GM20431 (cell line): ENCODE data around the gene FRMD4A.
"Not testable (repeated sequence)": the region's sequence is repeated elsewhere in the genome, so short reads cannot be mapped to it uniquely, and the experiment has no call there.

Source experiments
- in situ Hi-C: fragments of 300-500 bp; cut with MseI, MboI; formaldehyde crosslinking; loops from one replicate; pipeline ENCODE4 v1.15.0; 2020; ENCODE audit warnings: low sequenced_read_pairs; ENCODE audit not compliant: unreplicated experiment

The FRMD4A gene

GRCh38 chr10:14071956-14072355, 258.8 kb downstream of the FRMD4A start:
- in situ Hi-C loops: no loop called here

GRCh38 chr10:14068601-14069250, 262.0 kb downstream of the FRMD4A start:
- in situ Hi-C loops: no loop called here

DNA sequence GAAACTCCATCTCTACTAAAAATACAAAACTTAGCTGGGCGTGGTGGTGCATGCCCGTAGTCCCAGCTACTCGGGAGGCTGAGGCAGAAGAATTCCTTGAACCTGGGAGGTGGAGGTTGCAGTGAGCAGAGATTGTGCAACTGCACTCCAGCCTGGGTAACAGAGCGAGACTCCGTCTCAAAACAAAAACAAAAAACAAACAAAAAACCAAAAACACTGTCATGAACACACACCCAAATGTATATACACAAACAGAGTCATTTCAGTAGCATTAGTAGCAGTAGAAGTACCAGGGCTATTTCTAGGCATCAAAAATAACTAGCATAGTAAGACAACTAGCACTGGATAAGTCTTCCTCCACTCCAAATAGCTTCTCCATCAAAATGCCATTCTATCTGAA, 263.1 kb downstream of the FRMD4A start:
- in situ Hi-C loops: not testable (repeated sequence)

GRCh38 chr10:14066106-14066505, 264.6 kb downstream of the FRMD4A start:
- in situ Hi-C loops: no loop called here

DNA sequence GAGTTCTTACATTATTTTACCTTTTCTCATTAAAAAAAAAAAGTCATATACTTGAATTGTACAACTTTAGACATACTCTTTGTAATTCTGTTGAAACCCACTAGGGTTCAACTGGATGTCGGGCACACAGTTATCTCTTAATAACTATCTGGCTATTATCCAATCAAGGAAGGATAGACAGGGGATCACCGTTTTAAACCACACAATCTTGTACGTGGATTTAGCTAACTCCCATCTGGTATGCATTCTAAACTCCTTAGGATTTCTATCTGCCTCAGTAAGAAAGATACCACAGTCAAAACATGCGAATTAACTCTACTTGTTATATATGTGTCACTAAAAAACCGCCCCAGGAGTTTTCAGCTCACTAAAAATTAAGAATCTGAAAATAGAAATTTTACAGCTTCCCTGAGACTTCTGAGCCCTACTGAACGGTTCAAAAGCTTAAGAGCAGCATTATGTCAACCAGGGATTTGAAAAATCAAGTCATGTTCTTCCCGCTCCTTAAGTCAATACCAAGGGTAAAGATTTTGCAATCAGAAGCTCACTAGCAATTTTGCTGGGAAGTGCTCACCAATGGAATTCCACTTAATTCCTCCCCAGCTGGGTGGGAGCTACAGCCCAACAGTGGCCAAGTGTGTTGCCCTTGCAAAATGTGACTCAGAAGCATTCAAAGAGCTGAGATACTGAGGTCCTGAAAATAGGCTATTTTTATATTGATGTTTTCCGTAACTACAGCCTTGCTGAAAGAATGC, 267.0 kb downstream of the FRMD4A start:
- in situ Hi-C loops: no loop called here

- in situ Hi-C loops: no loop called here
Measured at GRCh38 chr10:14062528-14063260, 268.0 kb downstream of the FRMD4A start.

DNA sequence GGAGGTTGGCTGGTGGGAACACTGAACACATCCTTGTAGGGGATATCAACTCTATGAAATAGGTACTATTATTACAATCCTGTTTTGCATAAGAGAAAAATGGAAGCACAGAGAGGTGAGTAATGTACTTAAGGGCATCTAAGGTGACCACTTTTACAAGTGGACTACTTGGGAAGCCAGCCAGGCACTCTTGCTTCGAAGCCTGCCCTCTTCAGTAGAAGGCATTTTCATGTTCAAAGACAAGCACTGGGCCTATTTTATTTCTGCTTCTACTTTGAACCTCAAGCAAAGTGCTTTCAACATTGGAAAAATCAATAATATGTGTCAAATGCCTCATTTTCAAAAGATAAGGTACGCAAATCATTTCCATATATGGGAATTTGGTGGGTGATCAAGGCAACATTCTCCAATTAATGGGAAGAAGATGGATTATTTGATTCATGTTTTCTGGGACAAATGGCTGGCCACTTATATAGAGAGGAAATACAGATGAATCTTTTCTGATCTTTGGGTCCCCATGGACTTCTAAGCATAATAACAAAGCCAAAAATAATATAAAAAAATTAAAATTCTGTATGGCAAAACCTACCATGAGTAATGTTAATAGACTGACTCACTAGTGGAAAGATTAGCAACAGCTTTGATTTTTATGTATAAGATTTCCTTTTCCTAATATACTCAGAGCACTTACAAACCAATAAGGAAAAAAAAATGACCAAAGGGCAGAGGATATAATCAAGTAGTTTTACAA, 270.2 kb downstream of the FRMD4A start:
- in situ Hi-C loops: no loop called here

DNA sequence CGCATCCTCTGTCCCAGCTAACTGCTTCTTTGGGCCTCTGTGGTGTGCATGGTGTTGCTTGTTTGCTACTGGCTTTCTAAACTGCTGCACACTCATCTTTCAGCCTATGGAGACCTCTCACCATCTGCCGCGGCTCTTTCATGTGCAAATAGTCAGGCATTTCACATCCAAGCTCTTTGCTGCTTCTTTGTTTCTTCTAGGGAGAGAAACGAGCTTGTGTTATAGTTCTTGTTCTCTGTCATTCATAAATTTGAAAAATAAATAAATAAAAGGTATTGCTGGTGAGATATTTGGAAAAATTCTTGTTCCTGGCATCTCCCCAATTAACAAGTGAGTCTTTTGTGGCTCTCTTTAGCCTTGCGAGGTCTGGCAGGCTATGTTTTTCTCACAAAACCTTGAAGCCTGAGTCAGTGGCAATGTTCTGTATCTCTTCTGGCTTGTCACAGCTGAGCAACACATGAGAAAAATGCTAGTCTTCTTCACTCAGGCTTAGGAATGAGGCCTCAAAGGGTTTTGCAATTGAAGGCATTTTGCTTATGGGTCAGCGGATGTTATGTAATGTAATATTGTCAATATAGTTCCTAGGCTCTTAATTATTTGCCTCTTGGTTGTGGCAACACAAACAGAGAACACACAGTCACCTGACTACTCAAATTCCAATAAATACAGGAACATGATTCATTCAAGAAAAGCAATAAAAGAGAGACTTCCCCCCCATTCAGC, 274.0 kb downstream of the FRMD4A start:
- in situ Hi-C loops: no loop called here

- in situ Hi-C loops: no loop called here
Measured at GRCh38 chr10:14052931-14053330, 277.8 kb downstream of the FRMD4A start.

DNA sequence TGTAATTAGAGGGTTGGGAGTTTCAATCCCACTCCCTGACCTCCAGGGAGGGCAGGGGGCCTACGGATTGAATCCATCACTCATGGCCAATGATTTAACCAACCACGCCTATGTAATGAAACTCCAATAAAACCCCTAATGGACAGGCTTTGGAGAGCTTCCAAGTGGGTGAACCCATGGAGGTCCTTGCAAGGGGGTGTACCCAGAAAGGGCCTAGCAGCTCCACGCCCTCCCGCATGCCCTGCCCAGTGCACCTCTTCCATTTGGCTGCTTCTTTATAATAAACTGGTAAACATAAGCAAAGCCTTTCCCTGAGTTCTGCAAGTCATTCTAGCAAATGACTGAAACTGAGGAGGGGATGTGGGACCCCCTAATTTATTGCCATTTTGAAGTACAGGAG, 280.1 kb downstream of the FRMD4A start:
- in situ Hi-C loops: no loop called here

DNA sequence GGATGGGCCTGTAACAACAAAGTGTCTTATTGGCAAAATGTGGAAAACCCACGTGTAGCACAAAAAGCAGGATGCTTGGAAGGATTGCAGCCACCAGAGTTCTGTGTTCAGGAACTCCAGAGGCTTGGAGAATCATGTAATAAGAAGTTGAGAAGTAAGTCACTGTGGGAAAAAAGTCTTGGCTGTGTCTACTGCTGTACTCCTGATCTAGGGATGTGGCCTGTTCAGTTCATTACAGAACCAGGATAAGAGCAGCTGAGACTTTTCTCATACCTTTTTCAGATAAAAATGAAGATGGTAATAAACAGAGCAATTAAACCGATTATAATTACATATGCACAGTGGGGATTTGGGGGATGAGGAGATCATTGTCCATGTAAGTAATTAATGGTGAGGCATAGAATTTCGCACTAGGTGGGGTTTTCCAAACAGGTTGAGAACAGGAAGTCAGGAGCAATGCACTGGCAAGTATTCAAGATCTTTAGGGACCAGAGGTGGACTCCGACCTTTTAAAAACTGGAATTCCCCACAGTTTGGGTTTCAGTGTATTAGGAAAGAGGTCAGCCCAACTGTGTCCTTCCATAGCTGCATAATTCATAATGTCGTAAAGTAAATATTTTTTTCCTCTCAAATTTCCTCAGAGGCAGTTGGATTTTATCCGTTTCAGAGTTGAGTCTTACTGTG, 281.7 kb downstream of the FRMD4A start:
- in situ Hi-C loops: no loop called here

DNA sequence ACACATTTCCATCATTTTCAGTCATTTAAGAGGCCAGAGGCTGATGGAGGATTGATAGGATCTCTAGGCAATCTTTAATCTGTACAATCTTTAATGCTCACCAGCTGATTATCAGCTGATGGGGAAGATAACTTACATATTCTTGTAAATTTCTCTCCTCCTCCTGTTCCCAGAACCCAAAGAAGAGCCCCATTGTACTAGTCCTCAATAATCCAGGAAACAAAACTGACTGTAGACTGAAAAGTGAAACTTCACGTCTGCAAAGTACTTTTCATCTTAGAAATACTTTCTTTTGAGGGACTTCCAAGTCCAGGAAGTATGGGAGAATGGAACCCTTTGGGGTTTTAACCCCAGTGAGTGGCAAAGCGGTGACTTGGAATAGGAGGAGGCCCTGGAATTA, 283.3 kb downstream of the FRMD4A start:
- in situ Hi-C loops: no loop called here

- in situ Hi-C loops: not testable (repeated sequence)
Measured at GRCh38 chr10:14042051-14042450, 288.7 kb downstream of the FRMD4A start.

GRCh38 chr10:14040787-14041631, 289.7 kb downstream of the FRMD4A start:
- in situ Hi-C loops: no loop called here

DNA sequence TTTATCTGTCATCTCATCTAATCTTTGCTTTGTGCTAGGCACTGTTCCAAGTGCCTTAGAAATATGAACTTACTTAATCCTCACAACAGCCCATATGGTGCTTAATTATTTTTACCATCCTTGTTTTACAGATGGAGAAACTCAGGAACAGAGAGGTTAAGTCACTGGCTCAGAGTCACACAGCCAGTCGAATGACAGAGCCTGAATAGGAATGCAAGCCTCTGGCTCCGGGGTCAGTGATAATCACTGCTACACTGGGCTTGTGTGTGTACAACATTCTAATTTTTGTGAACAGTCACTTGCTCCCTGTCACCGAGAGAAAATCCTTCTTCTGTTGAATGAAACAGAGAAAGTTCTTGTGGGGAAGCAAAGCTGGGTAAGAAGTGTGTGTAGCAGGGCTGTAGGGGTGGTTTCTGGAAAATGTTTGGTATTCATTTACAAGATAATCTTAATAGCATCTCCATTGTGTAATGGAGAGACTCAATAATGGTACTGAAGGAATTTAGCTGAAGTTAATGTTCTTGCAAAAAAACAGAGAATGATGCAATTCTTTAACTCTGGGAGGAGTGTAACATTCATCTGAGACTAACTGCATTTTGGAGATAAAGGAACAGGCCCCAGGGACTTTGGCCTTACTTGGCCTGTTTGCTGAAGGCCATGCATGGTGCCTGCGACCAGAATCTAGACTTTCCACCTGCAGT, 290.6 kb downstream of the FRMD4A start:
- in situ Hi-C loops: no loop called here

DNA sequence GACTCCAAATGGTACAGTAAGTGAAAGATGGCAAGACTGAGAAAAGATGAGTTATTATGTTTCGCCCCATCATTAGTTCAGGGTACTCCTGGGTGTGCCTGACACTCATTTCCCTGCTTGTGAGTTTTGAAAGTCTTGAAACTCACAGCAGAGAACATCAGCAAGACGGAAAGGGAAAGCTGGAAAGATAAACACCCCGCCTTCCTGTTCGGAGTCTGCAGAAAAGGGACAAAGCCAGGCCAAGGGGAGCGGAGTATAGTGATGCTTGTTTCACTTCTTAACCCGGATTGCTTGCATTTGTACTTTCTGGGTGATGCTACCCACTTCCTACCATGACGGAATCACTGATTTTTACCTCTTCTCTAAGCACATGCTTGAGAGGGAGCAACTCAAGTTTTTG, 294.5 kb downstream of the FRMD4A start:
- in situ Hi-C loops: no loop called here

- in situ Hi-C loops: no loop called here
Measured at GRCh38 chr10:14035506-14035905, 295.2 kb downstream of the FRMD4A start.
